ENCODE measurements around the gene PSORS1C1. TPM values are rescaled to one million over a fixed set of nuclear protein-coding genes. Genes with fewer than 3 reads are reported as not detected.
"Not testable (repeated sequence)": the region's sequence is repeated elsewhere in the genome, so short reads cannot be mapped to it uniquely, and the experiment has no call there.

Gene PSORS1C1
- total RNA-seq, 1 experiment from 2014 or later, result 0.48 TPM

DNA sequence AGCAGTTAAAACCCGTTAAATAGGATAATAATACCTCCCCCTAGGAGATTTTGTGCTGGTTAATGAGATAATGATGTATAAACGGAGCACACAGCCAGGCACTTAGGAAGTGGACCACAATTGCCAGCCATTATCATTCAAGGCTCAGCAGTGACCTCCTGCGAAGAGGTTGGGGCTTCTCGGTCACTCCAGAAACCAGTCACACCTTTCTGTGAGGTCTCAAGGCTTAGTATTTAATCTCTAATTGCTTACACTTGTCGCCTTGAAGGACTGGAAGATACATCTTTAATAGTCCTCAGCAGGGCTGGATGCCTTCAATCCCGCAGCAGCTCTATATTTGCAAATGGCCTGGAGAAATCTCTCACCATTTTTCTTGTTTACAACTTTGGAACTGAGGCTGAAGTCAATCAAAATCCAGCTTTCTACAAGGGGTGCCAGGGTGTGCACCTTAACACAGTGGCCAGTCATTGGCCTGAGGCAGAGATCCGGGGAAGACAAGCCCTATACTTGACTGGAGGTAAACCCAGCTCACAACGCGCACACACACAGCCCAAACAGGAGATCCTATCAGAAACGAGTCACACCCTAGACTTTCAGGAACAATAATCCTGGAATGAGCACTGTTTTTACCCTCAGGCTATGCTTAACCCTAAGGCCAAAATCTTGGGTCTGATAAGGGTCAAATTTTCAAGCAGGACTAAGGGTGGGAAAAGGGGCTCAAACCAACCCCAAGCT lies 54.7 kb downstream of the PSORS1C1 start:
- peaks cover 29 to 58% (median 42%) of the 10 kb centered on the region in 3 experiments for H3K36me3 Mint-ChIP-seq (ENCODE audit: insufficient read depth in 1 of 3, low read depth in 3 of 3)
- DNase-seq, result no peak

DNA sequence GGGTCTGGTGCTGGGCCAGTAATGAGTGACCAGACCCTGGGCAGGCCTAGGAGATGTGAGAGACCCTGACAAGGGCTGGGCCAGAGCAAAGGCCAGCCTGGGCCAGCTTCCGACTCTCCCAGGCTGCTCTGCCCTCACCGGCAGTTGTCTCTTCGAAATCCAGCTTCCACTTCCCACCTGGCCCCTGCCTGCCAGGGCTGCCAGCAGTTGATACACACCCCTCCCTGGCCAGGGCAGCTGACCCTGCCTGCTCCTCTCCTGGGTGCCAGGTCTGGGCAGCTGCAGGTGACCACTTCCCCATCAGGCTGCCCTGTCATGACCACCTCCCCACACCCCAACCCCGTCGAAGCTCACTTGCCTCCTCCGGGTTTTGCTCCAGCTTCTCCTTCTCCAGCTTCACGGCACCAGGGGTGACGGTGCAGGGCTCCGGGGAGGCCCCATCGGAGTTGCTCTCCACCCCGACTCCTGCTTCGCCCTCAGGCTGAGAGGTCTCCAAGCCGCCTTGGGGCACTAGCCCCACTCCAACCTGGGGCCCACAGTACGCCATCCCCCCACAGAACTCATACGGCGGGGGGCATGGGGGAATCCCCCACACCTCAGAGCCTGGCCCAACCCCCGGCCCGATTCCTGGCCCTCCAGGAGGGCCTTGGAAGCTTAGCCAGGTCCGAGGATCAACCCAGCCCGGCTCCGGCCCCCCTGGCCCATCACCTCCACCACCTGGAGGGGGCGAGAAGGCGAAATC lies 55.4 kb downstream of the PSORS1C1 start:
- not testable (repeated sequence) for H3K9me3 Mint-ChIP-seq; H3K4me1 ChIP-seq (ENCODE audit: insufficient read depth, low read length); H2BK15ac ChIP-seq (ENCODE audit: low read depth, low read length); DNase-seq; H2BK20ac ChIP-seq (ENCODE audit: low read depth, low read length, poor library complexity, severe bottlenecking); H3K27ac ChIP-seq (ENCODE audit: insufficient read length, low read depth, low read length); H2BK120ac ChIP-seq (ENCODE audit: low read depth, low read length, poor library complexity, severe bottlenecking); H3K79me1 ChIP-seq (ENCODE audit: insufficient read depth, low read depth, low read length, poor library complexity, severe bottlenecking); H3K18ac ChIP-seq (ENCODE audit: insufficient read length, low read depth, low read length); H3K4ac ChIP-seq (ENCODE audit: low read depth, low read length); H3K23ac ChIP-seq (ENCODE audit: insufficient read length, low read depth, low read length); H3T11ph ChIP-seq (ENCODE audit: low read length); H3K27me3 Mint-ChIP-seq (ENCODE audit: low read depth); H4K91ac ChIP-seq (ENCODE audit: insufficient read length, low read depth, low read length); H2AK5ac ChIP-seq (ENCODE audit: insufficient read length, low read length); H3K56ac ChIP-seq (ENCODE audit: insufficient read length, low read depth, low read length); H4K5ac ChIP-seq (ENCODE audit: insufficient read length, low read depth, low read length); H2AFZ ChIP-seq (ENCODE audit: low read length); H2BK12ac ChIP-seq (ENCODE audit: insufficient read length, low read depth, low read length); H2BK5ac ChIP-seq (ENCODE audit: insufficient read length, low read length); H4K8ac ChIP-seq (replicated peaks; ENCODE audit: insufficient read length, low read depth, low read length); H3K27me3 ChIP-seq (ENCODE audit: insufficient read depth, low read length); H3K9me3 ChIP-seq (ENCODE audit: control insufficient read depth, low read depth, low read length); H4K20me1 ChIP-seq (ENCODE audit: control insufficient read depth, insufficient read depth, insufficient read length)
- WGBS (ENCODE audit: extremely low coverage, insufficient read length, low lambda C conversion rate), result no CpG with 5 or more reads among the region's 23 CpGs
- H3K27ac Mint-ChIP-seq, result peak overlapping the region; percentile 41 to 100 (median 82)
- peaks cover 60 to 86% of the 10 kb centered on the region in 2 experiments for H3K4me1 Mint-ChIP-seq
- peaks cover 22% of the 10 kb centered on the region for H3K23me2 ChIP-seq (ENCODE audit: insufficient read length, low read depth, low read length, poor library complexity, severe bottlenecking)
- peak overlapping the region; percentile 3; the same call in 1 of the 2 replicates for H3K14ac ChIP-seq (ENCODE audit: insufficient read depth, low read length)
- H3K4me2 ChIP-seq (ENCODE audit: insufficient read depth, insufficient read length, low read length), result peak overlapping the region; percentile 97
- H3K4me3 Mint-ChIP-seq, result peak overlapping the region; percentile 91
- H3K36me3 Mint-ChIP-seq (ENCODE audit: insufficient read depth in 1 of 3, low read depth in 3 of 3), result peaks cover 23 to 51% (median 38%) of the 10 kb centered on the region in 3 experiments
- H3K9ac ChIP-seq (ENCODE audit: extremely low read depth, insufficient read length, low read length), result peak overlapping the region; percentile 94
- peaks cover 43% of the 10 kb centered on the region for H3K79me2 ChIP-seq (ENCODE audit: insufficient read depth, low read length)

More for the DNA sequence above, 54.7 kb downstream of the PSORS1C1 start:
- Histone ChIP-seq H3K27ac (ENCODE audit: insufficient read length, low read depth, low read length) (no peak overlapping the region), H3K9me3 (ENCODE audit: control insufficient read depth, low read depth, low read length) (no peaks in the 10 kb centered on the region), H4K8ac (replicated peaks; ENCODE audit: insufficient read length, low read depth, low read length) (no peak overlapping the region), H3K4me2 (ENCODE audit: insufficient read depth, insufficient read length, low read length) (peak overlapping the region; percentile 97), H3K27me3 (ENCODE audit: insufficient read depth, low read length) (no peaks in the 10 kb centered on the region), H3T11ph (ENCODE audit: low read length) (no peak overlapping the region), H2BK120ac (ENCODE audit: low read depth, low read length, poor library complexity, severe bottlenecking) (no peak overlapping the region), H2BK12ac (ENCODE audit: insufficient read length, low read depth, low read length) (no peak overlapping the region), H3K18ac (ENCODE audit: insufficient read length, low read depth, low read length) (no peak overlapping the region), H2AFZ (ENCODE audit: low read length) (no peak overlapping the region), H3K79me2 (ENCODE audit: insufficient read depth, low read length) (peaks cover 43% of the 10 kb centered on the region), H3K23me2 (ENCODE audit: insufficient read length, low read depth, low read length, poor library complexity, severe bottlenecking) (peaks cover 22% of the 10 kb centered on the region), H3K14ac (ENCODE audit: insufficient read depth, low read length) (no peak overlapping the region), H3K9ac (ENCODE audit: extremely low read depth, insufficient read length, low read length) (peak overlapping the region; percentile 94), H2BK20ac (ENCODE audit: low read depth, low read length, poor library complexity, severe bottlenecking) (no peak overlapping the region), H3K4ac (ENCODE audit: low read depth, low read length) (no peak overlapping the region), H3K4me1 (ENCODE audit: insufficient read depth, low read length) (peaks cover 10% of the 10 kb centered on the region), H4K20me1 (ENCODE audit: control insufficient read depth, insufficient read depth, insufficient read length) (no peaks in the 10 kb centered on the region), H3K23ac (ENCODE audit: insufficient read length, low read depth, low read length) (no peak overlapping the region), H2AK5ac (ENCODE audit: insufficient read length, low read length) (no peak overlapping the region), H4K91ac (ENCODE audit: insufficient read length, low read depth, low read length) (no peak overlapping the region), H2BK15ac (ENCODE audit: low read depth, low read length) (no peak overlapping the region), H4K5ac (ENCODE audit: insufficient read length, low read depth, low read length) (no peak overlapping the region), H3K79me1 (ENCODE audit: insufficient read depth, low read depth, low read length, poor library complexity, severe bottlenecking) (no peaks in the 10 kb centered on the region), H3K56ac (ENCODE audit: insufficient read length, low read depth, low read length) (no peak overlapping the region), H2BK5ac (ENCODE audit: insufficient read length, low read length) (no peak overlapping the region)
- TF ChIP-seq, protein P1, sequence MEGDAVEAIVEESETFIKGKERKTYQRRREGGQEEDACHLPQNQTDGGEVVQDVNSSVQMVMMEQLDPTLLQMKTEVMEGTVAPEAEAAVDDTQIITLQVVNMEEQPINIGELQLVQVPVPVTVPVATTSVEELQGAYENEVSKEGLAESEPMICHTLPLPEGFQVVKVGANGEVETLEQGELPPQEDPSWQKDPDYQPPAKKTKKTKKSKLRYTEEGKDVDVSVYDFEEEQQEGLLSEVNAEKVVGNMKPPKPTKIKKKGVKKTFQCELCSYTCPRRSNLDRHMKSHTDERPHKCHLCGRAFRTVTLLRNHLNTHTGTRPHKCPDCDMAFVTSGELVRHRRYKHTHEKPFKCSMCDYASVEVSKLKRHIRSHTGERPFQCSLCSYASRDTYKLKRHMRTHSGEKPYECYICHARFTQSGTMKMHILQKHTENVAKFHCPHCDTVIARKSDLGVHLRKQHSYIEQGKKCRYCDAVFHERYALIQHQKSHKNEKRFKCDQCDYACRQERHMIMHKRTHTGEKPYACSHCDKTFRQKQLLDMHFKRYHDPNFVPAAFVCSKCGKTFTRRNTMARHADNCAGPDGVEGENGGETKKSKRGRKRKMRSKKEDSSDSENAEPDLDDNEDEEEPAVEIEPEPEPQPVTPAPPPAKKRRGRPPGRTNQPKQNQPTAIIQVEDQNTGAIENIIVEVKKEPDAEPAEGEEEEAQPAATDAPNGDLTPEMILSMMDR (conservative IDR thresholded peaks at IDR 0.05), result no peak
- H3K4me1 Mint-ChIP-seq, result peaks cover 64 to 88% of the 10 kb centered on the region in 2 experiments
- WGBS (ENCODE audit: extremely low coverage, insufficient read length, low lambda C conversion rate), result no CpG with 5 or more reads among the region's 10 CpGs
- H3K27me3 Mint-ChIP-seq (ENCODE audit: low read depth), result no peaks in the 10 kb centered on the region; the same call in 1 of the 2 replicates
- H3K27ac Mint-ChIP-seq, result peak overlapping the region; percentile 41 to 100 (median 79); a peak in 6 of 7 replicates
- H3K4me3 Mint-ChIP-seq, result peak overlapping the region; percentile 91
- no peaks in the 10 kb centered on the region; a peak in 1 of 5 replicates for H3K9me3 Mint-ChIP-seq
